Keratinocyte (primary cell): ENCODE results near the gene PDCD4. TPM values are rescaled to one million over a fixed set of nuclear protein-coding genes. Genes with fewer than 3 reads are reported as not detected.

Experiments
- DNase-seq: peaks from one replicate; pipeline ENCODE4 v3.0.0-alpha.2; 2011; ENCODE audit warnings: low read depth, missing footprints, low spot score
- FAIRE-seq: peaks from 2 replicates; lab custom pipeline; 2011; peaks lifted over from hg19 to GRCh38; lab: Jason Lieb, UNC
- H2AFZ ChIP-seq: 2 replicates; pipeline ENCODE4 v1.6.0; 2012; ENCODE audit warnings: low read length, control low read depth, inconsistent platforms; ENCODE audit not compliant: control insufficient read depth
- H3K27ac ChIP-seq: 2 replicates; pipeline ENCODE4 v1.5.1; 2011; ENCODE audit warnings: low read length; ENCODE audit not compliant: control insufficient read depth, insufficient read depth
- H3K27me3 ChIP-seq: 3 replicates; pipeline ENCODE4 v1.6.0; 2011; ENCODE audit warnings: low read length; ENCODE audit not compliant: control insufficient read depth, insufficient read depth; ENCODE audit errors: extremely low read depth
- H3K36me3 ChIP-seq, 2 experiments: 2 replicates in 1 of 2; 3 replicates in 1 of 2; pipeline ENCODE4 v1.5.1; 2011; ENCODE audit warnings: low read length in 2 of 2, mild to moderate bottlenecking in 1 of 2; ENCODE audit not compliant: control insufficient read depth in 2 of 2, insufficient read depth in 2 of 2; ENCODE audit errors: extremely low read depth in 1 of 2
- H3K4me1 ChIP-seq: 3 replicates; pipeline ENCODE4 v1.5.1; 2011; ENCODE audit warnings: low read length; ENCODE audit not compliant: control insufficient read depth, insufficient read depth; ENCODE audit errors: extremely low read depth
- H3K4me2 ChIP-seq: 3 replicates; pipeline ENCODE4 v1.6.0; 2011; ENCODE audit warnings: low read depth, low read length; ENCODE audit not compliant: control insufficient read depth, insufficient read depth; ENCODE audit errors: extremely low read depth
- H3K4me3 ChIP-seq, 3 experiments: fragments of 200-600 bp in 1 of 3; sonication (generic) in 1 of 3; 2 replicates in 2 of 3; 3 replicates in 1 of 3; pipeline ENCODE4 v1.5.1; 2011 to 2016; ENCODE audit warnings: low read length in 3 of 3, mild to moderate bottlenecking in 3 of 3, control low read depth in 2 of 3, inconsistent platforms in 1 of 3, low read depth in 1 of 3, mixed read lengths in 1 of 3, mixed run types in 1 of 3, moderate library complexity in 1 of 3; ENCODE audit not compliant: control insufficient read depth in 2 of 3, insufficient read depth in 2 of 3; ENCODE audit errors: extremely low read depth in 1 of 3
- H3K79me2 ChIP-seq: 2 replicates; pipeline ENCODE4 v1.6.0; 2012; ENCODE audit warnings: low read length; ENCODE audit not compliant: control insufficient read depth, insufficient read depth
- H3K9ac ChIP-seq: 3 replicates; pipeline ENCODE4 v1.6.0; 2011; ENCODE audit warnings: low read length; ENCODE audit not compliant: control insufficient read depth, insufficient read depth; ENCODE audit errors: extremely low read depth
- H3K9me1 ChIP-seq: 3 replicates; pipeline ENCODE4 v1.6.0; 2011; ENCODE audit warnings: low read length; ENCODE audit not compliant: control insufficient read depth, insufficient read depth; ENCODE audit errors: extremely low read depth
- H3K9me3 ChIP-seq: 2 replicates; pipeline ENCODE4 v1.5.1; 2012; ENCODE audit warnings: low read depth, low read length; ENCODE audit not compliant: control insufficient read depth
- H4K20me1 ChIP-seq: 3 replicates; pipeline ENCODE4 v1.6.0; 2011; ENCODE audit warnings: low read length; ENCODE audit not compliant: control insufficient read depth, insufficient read depth; ENCODE audit errors: extremely low read depth
- EZH2 ChIP-seq: IDR thresholded peaks from one replicate; pipeline ENCODE4 v1.6.1; 2012; ENCODE audit warnings: inconsistent platforms, mild to moderate bottlenecking, low read length, moderate library complexity
- dilution Hi-C: fragments of 300-500 bp; cut with MboI; formaldehyde crosslinking; loops from one replicate; pipeline ENCODE4 v1.7.0; 2020; ENCODE audit warnings: low sequenced_read_pairs; ENCODE audit not compliant: extremely low pct_ligation_motif_present
- polyA plus RNA-seq, 5 experiments: library from polyadenylated mRNA; depleted of rRNA in 3 of 5; stranded (reverse) in 3 of 5; stranded (forward) in 1 of 5; unstranded in 1 of 5; fragments of >200 nt; gene quantifications; 1 replicate in 1 of 5; 2 replicates in 3 of 5; 3 replicates in 1 of 5; pipeline versions ENCODE4 v1.2.1 to v1.2.3, GENCODE V29; 2011 to 2012; ENCODE audit warnings: missing spikeins in 2 of 5, low read depth in 1 of 5, low replicate concordance in 1 of 5
- TF ChIP-seq, protein P1 (sequence below), 3 experiments: IDR thresholded peaks in 1 of 3; conservative IDR thresholded peaks in 1 of 3; optimal IDR thresholded peaks in 1 of 3; 2 replicates in 2 of 3; 3 replicates in 1 of 3; pipeline versions ENCODE3 to v1.5.1; 2011; ENCODE audit warnings: low read length in 3 of 3, mild to moderate bottlenecking in 3 of 3, moderate library complexity in 2 of 3, control low read depth in 1 of 3, inconsistent platforms in 1 of 3; ENCODE audit not compliant: insufficient read depth in 2 of 3; ENCODE audit errors: extremely low read depth in 1 of 3

Gene PDCD4
- polyA plus RNA-seq, 1 donor (not counting 4 experiments of a cell fraction or from before 2014, with no cell fraction given), result 146 TPM

DNA sequence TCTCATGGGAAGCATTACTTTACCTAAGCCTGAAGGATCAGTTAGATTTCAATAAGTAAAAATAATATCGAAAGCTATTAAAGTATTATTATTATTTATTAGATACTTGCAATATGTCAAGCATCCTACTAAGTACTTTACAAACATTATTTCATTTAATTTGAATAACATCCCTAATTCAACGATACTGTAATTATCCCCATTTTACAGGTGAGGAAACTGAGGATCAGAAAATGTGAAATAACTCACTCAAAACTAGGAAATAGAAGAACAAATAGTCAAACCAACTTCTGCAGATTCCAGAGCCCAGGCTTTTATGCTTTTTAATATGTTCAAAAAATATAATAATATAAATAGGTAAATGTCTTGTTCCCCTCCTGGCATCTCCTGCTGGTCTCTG is 10.3 kb upstream of the PDCD4 start:
- peaks cover 57% of the 10 kb centered on the region for H3K4me1 ChIP-seq
- peak overlapping the region; percentile 75 for H3K27ac ChIP-seq
- no peak overlapping the region for H3K9ac ChIP-seq
- H3K4me2 ChIP-seq, result no peak overlapping the region
- DNase-seq (no peak), FAIRE-seq (no peak)
- no peaks in the 10 kb centered on the region for H3K9me1 ChIP-seq
- H3K27me3 ChIP-seq, result no peaks in the 10 kb centered on the region
- dilution Hi-C loops, result no loop called here
- H4K20me1 ChIP-seq, result no peaks in the 10 kb centered on the region
- H2AFZ ChIP-seq, result peak overlapping the region; percentile 75
- no peaks in the 10 kb centered on the region for H3K79me2 ChIP-seq
- no peak overlapping the region for H3K4me3 ChIP-seq
- no peaks in the 10 kb centered on the region for H3K36me3 ChIP-seq
- TF ChIP-seq, protein P1, sequence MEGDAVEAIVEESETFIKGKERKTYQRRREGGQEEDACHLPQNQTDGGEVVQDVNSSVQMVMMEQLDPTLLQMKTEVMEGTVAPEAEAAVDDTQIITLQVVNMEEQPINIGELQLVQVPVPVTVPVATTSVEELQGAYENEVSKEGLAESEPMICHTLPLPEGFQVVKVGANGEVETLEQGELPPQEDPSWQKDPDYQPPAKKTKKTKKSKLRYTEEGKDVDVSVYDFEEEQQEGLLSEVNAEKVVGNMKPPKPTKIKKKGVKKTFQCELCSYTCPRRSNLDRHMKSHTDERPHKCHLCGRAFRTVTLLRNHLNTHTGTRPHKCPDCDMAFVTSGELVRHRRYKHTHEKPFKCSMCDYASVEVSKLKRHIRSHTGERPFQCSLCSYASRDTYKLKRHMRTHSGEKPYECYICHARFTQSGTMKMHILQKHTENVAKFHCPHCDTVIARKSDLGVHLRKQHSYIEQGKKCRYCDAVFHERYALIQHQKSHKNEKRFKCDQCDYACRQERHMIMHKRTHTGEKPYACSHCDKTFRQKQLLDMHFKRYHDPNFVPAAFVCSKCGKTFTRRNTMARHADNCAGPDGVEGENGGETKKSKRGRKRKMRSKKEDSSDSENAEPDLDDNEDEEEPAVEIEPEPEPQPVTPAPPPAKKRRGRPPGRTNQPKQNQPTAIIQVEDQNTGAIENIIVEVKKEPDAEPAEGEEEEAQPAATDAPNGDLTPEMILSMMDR (optimal IDR thresholded peaks at IDR 0.05 in 1 of 3, IDR thresholded peaks at IDR 0.05 in 1 of 3, conservative IDR thresholded peaks at IDR 0.05 in 1 of 3; ENCODE audit: extremely low read depth in 1 of 3, insufficient read depth in 2 of 3, low read length in 3 of 3), result no peak
- no peak for TF ChIP-seq EZH2
- no peaks in the 10 kb centered on the region for H3K9me3 ChIP-seq

DNA sequence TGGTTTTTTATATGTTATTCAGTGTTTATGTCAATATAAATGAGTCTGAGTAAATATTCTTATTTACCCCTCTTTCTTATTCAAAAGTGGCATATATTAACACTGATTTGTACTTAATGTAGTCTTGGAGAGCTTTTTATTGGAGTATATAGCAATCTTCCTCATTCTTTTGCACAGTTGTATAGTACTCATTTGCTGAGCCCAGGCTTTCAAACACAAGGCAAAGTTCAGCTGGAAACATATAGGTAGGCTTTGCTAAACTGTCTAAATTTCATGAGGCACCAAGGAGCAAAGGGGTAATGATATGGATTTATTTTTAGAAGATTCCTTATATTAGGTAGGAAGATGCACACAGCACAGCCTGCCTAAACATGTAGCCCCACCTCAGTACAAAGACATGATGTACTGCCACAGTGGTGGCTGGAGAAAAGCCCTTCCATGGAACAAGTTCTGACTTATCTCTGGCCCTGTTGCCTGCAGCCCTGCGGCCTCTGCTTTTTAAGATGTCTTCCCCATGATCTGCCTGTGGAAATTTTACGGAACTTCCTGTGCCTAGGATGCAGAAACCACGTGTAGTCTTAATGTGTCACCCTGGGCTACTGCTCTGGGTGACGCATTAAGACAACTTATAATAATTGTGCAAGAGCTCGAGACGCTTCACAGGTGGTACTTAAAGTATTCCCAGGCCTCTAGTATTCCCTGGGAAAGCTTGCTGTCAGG is 9.6 kb upstream of the PDCD4 start:
- peak overlapping the region; percentile 83 for H3K27ac ChIP-seq
- DNase-seq (peak; percentile 97), FAIRE-seq (peak; percentile 95)

More for the DNA sequence above, 9.6 kb upstream of the PDCD4 start:
- dilution Hi-C loops, result no loop called here
- Histone ChIP-seq H3K4me3 (no peak overlapping the region), H3K27me3 (no peaks in the 10 kb centered on the region), H3K79me2 (no peaks in the 10 kb centered on the region), H3K36me3 (no peaks in the 10 kb centered on the region), H3K9me1 (no peaks in the 10 kb centered on the region), H3K9me3 (no peaks in the 10 kb centered on the region), H3K9ac (no peak overlapping the region), H4K20me1 (no peaks in the 10 kb centered on the region), H3K4me2 (peak overlapping the region; percentile 54), H2AFZ (no peak overlapping the region), H3K4me1 (peaks cover 57% of the 10 kb centered on the region)
- TF ChIP-seq EZH2, result no peak
- TF ChIP-seq, protein P1 (optimal IDR thresholded peaks at IDR 0.05 in 1 of 3, IDR thresholded peaks at IDR 0.05 in 1 of 3, conservative IDR thresholded peaks at IDR 0.05 in 1 of 3; ENCODE audit: extremely low read depth in 1 of 3, insufficient read depth in 2 of 3, low read length in 3 of 3), result no peak
